Measurements from ENCODE around the gene ZNF469. TPM values are rescaled to one million over a fixed set of nuclear protein-coding genes. Genes with fewer than 3 reads are reported as not detected.

The ZNF469 gene, protein sequence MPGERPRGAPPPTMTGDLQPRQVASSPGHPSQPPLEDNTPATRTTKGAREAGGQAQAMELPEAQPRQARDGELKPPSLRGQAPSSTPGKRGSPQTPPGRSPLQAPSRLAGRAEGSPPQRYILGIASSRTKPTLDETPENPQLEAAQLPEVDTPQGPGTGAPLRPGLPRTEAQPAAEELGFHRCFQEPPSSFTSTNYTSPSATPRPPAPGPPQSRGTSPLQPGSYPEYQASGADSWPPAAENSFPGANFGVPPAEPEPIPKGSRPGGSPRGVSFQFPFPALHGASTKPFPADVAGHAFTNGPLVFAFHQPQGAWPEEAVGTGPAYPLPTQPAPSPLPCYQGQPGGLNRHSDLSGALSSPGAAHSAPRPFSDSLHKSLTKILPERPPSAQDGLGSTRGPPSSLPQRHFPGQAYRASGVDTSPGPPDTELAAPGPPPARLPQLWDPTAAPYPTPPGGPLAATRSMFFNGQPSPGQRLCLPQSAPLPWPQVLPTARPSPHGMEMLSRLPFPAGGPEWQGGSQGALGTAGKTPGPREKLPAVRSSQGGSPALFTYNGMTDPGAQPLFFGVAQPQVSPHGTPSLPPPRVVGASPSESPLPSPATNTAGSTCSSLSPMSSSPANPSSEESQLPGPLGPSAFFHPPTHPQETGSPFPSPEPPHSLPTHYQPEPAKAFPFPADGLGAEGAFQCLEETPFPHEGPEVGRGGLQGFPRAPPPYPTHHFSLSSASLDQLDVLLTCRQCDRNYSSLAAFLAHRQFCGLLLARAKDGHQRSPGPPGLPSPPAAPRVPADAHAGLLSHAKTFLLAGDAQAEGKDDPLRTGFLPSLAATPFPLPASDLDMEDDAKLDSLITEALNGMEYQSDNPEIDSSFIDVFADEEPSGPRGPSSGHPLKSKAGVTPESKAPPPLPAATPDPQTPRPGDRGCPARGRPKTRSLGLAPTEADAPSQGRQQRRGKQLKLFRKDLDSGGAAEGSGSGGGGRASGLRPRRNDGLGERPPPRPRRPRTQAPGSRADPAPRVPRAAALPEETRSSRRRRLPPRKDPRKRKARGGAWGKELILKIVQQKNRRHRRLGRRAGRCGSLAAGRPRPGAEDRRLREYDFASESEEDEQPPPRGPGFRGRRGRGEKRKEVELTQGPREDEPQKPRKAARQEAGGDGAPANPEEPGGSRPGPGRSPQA (N-terminal part only)
- total RNA-seq: 2.5 and 2.9 TPM in 2 replicates

DNA sequence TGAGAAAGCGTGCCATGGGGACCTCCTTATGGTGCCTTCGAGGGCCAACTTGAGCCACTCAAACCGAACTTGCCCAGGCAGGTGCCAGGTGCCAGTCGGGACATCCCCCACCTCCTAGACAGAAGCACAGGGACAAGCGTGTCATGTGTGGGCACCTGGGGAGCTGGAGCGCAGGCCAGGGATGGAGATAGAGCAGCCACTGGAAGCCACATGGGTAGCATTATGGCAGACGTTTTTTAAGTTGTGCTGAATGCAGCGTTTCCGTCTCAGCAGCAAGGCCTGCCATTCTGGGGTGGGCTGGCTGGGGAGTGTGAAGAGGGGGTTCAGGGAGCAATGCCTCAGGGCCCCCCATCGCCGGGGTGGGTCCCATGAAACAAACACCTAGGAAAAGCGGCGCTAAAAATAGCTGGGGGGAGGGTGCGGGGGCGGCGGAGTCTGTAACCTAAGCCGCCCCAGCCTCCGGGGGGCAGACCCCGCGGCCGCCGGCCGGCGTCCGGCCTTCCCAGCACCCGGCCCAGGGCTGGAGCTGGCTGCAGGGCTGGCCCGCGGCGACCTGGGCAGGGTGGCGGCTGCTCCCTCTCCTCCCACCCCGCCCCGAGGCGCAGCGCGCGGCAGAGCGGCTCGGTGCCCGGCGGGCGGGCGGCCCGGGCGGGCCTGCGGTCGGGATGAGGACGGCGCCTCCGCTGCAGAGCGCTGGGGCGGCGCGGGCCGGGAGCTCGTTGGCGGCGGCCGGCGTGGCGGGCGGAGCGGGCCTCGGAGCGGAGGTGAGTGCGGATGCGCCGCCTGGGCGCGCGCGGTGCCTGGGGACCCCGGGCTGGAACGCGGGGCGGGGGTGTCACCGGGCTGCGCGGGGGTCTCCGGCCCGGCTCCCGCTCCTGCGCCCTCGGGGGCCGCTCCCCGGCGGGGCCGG is at the start of gene ZNF469:
ZNF469 (plus strand) TSS at position 469 of the 910 bp plus-strand sequence. CDS start 44,512 bp downstream, outside the sequence.

Other genes with a start within 250 kb of the ZNF469 start
- 1.5 and 2.2 TPM in 2 replicates for gene ZFPM1, start 70.3 kb downstream of the ZNF469 start, total RNA-seq
- gene ZC3H18, start 187.4 kb downstream of the ZNF469 start, total RNA-seq: 12.9 and 21.3 TPM in 2 replicates